ENCODE measurements around the gene OPA1.

OPA1 gene

GRCh38 chr3:193731656-193732055 lies 138.6 kb downstream of the OPA1 start:
- TF ChIP-seq, protein P1, sequence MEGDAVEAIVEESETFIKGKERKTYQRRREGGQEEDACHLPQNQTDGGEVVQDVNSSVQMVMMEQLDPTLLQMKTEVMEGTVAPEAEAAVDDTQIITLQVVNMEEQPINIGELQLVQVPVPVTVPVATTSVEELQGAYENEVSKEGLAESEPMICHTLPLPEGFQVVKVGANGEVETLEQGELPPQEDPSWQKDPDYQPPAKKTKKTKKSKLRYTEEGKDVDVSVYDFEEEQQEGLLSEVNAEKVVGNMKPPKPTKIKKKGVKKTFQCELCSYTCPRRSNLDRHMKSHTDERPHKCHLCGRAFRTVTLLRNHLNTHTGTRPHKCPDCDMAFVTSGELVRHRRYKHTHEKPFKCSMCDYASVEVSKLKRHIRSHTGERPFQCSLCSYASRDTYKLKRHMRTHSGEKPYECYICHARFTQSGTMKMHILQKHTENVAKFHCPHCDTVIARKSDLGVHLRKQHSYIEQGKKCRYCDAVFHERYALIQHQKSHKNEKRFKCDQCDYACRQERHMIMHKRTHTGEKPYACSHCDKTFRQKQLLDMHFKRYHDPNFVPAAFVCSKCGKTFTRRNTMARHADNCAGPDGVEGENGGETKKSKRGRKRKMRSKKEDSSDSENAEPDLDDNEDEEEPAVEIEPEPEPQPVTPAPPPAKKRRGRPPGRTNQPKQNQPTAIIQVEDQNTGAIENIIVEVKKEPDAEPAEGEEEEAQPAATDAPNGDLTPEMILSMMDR (IDR thresholded peaks at IDR 0.05; ENCODE audit: insufficient read depth, low read length, poor library complexity, severe bottlenecking), result no peak
- Histone ChIP-seq H3K36me3 (ENCODE audit: control insufficient read depth, insufficient read depth, low read length) (no peaks in the 10 kb centered on the region), H3K4me3 (replicated peaks; ENCODE audit: low read depth, low read length) (no peak overlapping the region), H3K27me3 (replicated peaks; ENCODE audit: control insufficient read depth, insufficient read depth, low read length) (peaks cover 2% of the 10 kb centered on the region)
- no peak for DNase-seq (ENCODE audit: extremely low read depth, insufficient read length)

DNA sequence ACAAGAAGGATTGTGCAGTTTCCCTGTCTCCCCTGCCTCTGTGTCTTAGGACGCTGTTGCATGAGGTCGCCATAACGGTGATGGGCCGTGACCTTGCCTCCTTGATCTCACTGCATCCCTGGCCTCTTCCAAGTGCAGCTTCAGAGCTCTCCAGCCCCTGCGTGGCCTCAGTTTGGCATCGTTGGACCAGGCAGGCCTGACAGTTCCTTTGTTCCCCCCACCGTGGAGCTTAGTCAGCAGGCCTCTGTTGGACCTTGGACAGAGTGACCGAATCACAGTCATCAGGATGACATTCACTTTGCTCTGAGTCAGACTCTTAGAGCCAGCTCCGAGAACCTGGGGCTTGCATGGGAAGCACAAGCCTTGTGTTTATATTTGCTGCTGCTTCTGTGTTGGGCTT lies 139.4 kb downstream of the OPA1 start:
- Histone ChIP-seq H3K36me3 (ENCODE audit: control insufficient read depth, insufficient read depth, low read length) (no peaks in the 10 kb centered on the region), H3K27me3 (replicated peaks; ENCODE audit: control insufficient read depth, insufficient read depth, low read length) (peaks cover 2% of the 10 kb centered on the region), H3K4me3 (replicated peaks; ENCODE audit: low read depth, low read length) (no peak overlapping the region)
- TF ChIP-seq, protein P1 (IDR thresholded peaks at IDR 0.05; ENCODE audit: insufficient read depth, low read length, poor library complexity, severe bottlenecking), result no peak
- no peak for DNase-seq (ENCODE audit: extremely low read depth, insufficient read length)

DNA sequence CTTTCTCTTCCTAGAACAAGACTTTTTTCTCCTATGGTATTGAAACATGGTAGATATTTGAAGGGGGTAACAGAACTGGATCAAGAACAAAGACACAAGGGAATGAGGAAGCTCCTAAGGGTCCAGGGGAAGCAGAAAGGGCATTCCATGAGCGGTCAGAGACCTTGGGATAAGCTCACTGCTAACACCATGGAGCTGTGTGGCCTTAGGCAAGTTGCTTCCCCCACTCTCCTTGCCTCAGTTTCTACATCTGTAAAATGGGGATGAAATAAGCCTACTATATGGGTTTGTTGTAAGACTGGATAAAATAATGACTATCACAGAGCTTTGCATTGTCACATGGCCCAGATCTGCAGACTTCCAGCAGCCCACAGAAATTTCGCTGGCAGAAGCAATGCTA lies 139.8 kb downstream of the OPA1 start:
- H3K4me3 ChIP-seq (replicated peaks; ENCODE audit: low read depth, low read length), result no peak overlapping the region

GRCh38 chr3:193734737-193735366 lies 141.8 kb downstream of the OPA1 start:
- TF ChIP-seq, protein P1 (IDR thresholded peaks at IDR 0.05; ENCODE audit: insufficient read depth, low read length, poor library complexity, severe bottlenecking), result no peak
- Histone ChIP-seq H3K36me3 (ENCODE audit: control insufficient read depth, insufficient read depth, low read length) (no peaks in the 10 kb centered on the region), H3K4me3 (replicated peaks; ENCODE audit: low read depth, low read length) (no peak overlapping the region), H3K27me3 (replicated peaks; ENCODE audit: control insufficient read depth, insufficient read depth, low read length) (peaks cover 2% of the 10 kb centered on the region; the same call in 1 of the 2 replicates)
- DNase-seq (ENCODE audit: extremely low read depth, insufficient read length), result no peak

More for the DNA sequence above, 139.8 kb downstream of the OPA1 start:
- peaks cover 2% of the 10 kb centered on the region for H3K27me3 ChIP-seq (replicated peaks; ENCODE audit: control insufficient read depth, insufficient read depth, low read length)
- no peaks in the 10 kb centered on the region for H3K36me3 ChIP-seq (ENCODE audit: control insufficient read depth, insufficient read depth, low read length)
- TF ChIP-seq, protein P1 (IDR thresholded peaks at IDR 0.05; ENCODE audit: insufficient read depth, low read length, poor library complexity, severe bottlenecking), result no peak
- no peak for DNase-seq (ENCODE audit: extremely low read depth, insufficient read length)

- no peak for DNase-seq (ENCODE audit: extremely low read depth, insufficient read length)
- TF ChIP-seq, protein P1 (IDR thresholded peaks at IDR 0.05; ENCODE audit: insufficient read depth, low read length, poor library complexity, severe bottlenecking), result no peak
- Histone ChIP-seq H3K4me3 (replicated peaks; ENCODE audit: low read depth, low read length) (no peak overlapping the region), H3K36me3 (ENCODE audit: control insufficient read depth, insufficient read depth, low read length) (no peaks in the 10 kb centered on the region), H3K27me3 (replicated peaks; ENCODE audit: control insufficient read depth, insufficient read depth, low read length) (peaks cover 2% of the 10 kb centered on the region; the same call in 1 of the 2 replicates)
These were observed 142.8 kb downstream of the OPA1 start for GRCh38 chr3:193735850-193736249.

DNA sequence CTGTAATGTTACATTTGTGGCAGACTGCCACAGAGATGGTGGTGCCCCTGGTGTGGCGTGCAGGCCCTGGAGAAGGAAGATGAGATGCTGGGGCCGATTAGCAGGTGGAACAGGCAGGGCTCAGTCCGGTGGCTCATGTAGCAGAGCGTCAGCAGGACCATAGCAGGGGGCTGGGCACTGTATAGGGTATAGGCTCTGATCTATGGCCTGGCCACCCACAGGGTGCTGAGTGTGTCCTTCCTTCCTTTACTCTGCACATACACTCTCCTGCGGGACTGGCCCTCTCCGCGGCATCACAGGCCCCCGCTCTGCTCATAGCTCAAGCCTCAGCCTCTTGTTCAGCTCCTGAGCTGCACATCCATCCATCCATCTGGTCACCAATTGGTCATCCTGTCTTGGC lies 143.6 kb downstream of the OPA1 start:
- H3K4me3 ChIP-seq (replicated peaks; ENCODE audit: low read depth, low read length), result no peak overlapping the region
- no peak for DNase-seq (ENCODE audit: extremely low read depth, insufficient read length)
- TF ChIP-seq, protein P1 (IDR thresholded peaks at IDR 0.05; ENCODE audit: insufficient read depth, low read length, poor library complexity, severe bottlenecking), result no peak
- no peaks in the 10 kb centered on the region for H3K36me3 ChIP-seq (ENCODE audit: control insufficient read depth, insufficient read depth, low read length)
- peaks cover 2% of the 10 kb centered on the region; the same call in 1 of the 2 replicates for H3K27me3 ChIP-seq (replicated peaks; ENCODE audit: control insufficient read depth, insufficient read depth, low read length)

Data from GM06990 (cell line).